Fibroblast of the conjunctiva (primary cell): Measurements from ENCODE around the gene C7orf57.
"Not testable (repeated sequence)": the region's sequence is repeated elsewhere in the genome, so short reads cannot be mapped to it uniquely, and the experiment has no call there.

ENCODE experiments used
- DNase-seq: peaks from one replicate; pipeline ENCODE4 v3.0.0-alpha.2; 2010; ENCODE audit warnings: low read depth

Gene C7orf57

DNA sequence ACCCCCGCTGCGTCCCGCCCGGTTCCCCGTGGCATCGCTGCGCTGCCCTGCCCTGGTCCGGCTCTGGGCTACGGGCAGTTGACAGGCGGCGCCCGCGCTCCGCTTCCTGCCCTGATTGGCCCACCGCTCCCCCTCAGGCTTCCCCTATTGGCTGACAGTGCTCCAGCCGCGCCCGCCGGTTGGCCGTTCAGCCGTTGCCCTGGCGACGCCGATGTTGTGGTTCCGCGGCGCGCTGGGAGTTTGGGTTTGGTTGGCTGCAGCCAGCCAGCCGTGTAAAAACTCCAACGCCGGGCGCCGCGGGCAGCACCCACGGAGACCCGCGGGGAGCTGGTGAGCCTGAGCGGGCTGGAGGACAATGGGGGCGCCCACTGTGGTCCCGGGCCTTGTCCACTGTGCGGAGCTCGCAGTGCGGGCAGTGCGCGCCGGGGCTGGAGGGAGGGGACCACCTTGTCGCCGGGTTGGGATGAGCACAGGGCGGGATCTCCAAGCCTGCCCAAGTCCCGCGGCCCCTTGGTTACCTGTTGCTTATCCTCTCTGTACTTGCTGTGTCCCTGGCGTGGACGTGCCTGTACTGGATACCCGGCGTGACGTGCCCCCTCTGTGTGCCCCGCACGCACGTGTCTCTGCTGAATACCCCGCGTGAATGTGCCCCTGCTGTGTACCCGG is at the start of gene C7orf57:
TSS of gene C7orf57 (plus strand) at position 243 of the 666 bp plus-strand sequence. CDS start 766 bp downstream, outside the sequence.
- DNase-seq, result peak; percentile 46

DNA sequence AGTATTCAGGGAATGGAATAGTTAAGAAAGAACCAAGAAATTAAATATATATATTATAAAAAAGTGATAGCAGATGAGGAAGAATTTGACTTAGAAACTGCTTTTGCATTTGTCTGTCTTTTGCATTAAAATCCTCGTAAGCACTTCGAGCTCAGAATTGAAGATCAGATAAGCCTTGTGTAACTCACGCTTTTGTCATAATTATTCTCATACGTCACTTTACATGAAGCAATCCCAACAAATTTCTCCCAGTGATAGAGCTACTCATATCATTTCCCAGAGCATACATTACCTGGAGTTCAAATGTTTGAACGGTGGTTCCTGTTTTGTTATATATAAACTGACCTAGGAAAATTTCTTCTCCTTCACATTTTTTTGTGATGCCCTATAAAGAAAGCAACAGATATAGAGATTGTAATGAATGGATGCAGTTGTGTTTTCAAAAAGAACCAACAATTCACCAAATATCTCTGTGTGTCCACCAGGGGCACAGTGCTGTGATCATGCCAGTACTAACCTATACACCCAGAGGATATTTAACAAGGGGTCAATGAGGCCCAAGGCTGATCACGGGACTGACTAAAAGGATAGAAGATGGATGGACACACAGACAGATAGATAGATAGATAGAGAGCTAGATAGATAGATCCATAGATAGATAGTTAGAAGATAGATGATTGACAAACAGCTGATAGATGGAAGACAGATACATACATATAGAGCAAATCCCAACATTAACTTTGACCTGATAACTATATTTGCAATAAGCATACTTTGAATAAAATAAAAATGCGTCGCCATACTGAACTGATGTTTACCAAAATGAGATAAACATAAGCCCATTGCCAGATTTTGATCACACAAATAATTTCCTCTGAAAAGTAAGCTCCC is 46.6 kb upstream of the C7orf57 start:
- DNase-seq, result no peak

DNA sequence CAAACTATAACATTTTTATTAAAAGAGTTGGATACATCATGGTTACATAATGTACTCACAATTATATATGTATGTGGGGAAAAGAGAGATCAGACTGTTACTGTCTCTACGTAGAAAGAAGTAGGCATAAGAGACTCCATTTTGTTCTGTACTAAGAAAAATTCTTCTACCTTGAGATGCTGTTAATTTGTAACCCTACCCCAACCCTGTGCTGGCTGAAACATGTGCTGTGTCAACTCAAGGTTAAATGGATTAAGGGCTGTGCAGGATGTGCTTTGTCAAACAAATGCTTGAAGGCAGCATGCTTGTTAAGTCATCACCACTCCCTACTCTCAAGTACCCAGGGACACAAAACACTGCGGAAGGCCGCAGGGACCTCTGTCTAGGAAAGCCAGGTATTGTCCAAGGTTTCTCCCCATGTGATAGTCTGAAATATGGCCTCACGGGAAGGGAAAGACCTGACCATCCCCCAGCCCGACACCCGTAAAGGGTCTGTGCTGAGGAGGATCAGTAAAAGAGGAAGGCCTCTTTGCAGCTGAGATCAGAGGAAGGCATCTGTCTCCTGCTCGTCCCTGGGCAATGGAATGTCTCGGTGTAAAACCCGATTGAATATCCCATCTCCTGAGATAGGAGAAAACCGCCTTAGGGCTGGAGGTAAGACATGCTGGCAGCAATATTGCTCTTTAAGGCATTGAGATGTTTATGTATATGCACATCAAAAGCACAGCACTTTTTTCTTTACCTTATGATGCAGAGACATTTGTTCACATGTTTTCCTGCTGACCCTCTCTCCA is 45.5 kb upstream of the C7orf57 start:
- not testable (repeated sequence) for DNase-seq

DNA sequence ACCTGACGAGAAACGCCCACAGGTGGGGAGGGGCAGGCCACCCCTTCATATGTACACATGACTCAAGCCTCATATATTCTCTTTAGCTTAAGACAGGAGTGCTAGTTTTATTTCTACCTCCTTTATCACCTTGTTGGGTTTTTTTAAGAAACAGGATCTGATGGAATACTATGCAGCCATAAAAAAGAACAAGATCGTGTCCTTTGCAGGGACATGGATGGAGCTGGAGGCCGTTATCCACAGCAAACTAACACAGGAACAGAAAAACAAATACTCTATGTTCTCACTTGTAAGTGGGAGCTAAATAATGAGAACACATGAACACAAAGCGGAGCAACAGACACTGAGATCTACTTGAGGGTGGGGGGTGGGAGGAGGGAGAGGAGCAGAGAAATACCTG is 44.8 kb upstream of the C7orf57 start:
- DNase-seq, result no peak

DNA sequence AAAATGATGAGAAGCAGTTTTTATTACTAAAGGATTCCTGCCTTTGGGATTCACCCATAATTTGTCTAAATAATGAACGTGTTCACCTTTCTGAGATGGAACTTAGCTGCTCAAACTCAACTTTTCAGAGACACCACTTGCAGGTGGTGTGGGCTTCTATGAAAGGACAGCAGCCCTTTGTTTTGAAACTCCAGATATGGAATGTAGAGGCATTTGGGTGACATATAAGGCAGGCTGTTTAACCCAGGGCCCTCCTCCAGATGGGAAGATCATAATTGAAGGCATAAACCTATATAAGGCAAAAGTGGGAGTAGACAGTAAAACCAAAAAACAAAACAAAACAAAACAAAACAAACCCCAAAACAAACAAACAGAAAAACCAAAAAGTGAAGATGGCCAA is 44.1 kb upstream of the C7orf57 start:
- DNase-seq, result no peak

DNA sequence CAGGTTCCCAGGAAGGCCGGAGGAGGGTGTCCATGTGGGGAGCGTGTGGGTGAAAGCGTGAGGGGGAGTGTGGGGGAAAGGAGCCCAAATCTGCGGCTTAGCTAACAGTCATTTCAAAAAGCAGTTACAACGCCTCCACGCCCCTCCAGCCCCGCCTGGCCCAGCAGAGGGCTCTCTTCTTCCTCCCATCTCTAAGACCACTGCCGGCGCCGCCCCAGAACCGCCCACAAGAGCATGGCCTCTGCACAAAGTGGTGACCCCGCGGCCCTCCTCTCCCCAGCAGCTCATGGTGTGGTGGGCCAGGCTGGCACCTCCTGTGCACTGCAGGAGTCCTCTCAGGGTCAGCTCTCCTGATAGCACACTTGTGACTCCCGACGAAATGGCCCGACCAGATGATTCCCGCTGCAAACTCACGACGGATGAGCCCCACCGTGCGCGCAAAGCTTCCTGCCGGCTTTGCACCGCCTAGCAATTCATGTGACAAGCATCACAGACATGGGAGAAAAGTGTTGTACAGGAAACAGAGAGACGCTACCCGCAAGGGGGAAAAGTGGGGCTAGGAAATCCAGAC is 43.5 kb upstream of the C7orf57 start:
- peak; percentile 60 for DNase-seq

DNA sequence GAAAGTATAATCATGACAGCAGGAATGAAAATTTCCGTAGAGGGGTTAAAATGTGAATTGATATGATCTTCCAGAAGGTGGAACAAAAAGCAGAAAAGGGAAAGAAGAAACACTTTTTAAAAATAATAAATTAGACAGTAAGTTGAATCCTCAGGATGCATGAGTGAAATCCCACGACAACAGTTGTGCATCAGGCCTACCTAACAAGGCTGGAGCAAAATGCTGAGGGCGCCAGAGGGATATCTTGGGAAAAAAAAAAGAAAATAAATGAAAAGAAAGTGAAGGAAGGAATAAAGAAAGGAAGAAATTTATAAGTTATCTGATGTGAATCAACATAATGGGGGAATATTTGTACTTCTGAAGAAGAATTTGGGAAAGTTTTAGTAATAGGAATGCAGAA is 42.9 kb upstream of the C7orf57 start:
- no peak for DNase-seq

DNA sequence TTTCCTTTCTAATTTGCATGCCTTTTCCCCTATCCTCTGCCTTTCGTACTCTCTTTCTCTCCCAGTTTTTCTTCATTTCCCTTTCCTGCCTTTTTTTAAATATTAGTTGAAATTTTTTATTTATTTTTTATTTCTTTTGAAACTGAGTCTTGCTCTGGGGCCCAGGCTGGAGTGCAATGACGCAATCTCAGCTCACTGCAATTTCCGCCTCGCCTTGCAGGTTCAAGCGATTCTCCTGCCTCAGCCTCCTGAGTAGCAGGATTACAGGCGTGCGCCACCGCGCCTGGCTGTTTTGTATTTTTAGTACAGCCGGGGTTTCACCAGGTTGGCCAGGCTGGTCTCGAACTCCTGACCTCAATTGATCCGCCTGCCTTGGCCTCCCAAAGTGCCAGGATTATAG is 35.9 kb upstream of the C7orf57 start:
- no peak for DNase-seq

DNA sequence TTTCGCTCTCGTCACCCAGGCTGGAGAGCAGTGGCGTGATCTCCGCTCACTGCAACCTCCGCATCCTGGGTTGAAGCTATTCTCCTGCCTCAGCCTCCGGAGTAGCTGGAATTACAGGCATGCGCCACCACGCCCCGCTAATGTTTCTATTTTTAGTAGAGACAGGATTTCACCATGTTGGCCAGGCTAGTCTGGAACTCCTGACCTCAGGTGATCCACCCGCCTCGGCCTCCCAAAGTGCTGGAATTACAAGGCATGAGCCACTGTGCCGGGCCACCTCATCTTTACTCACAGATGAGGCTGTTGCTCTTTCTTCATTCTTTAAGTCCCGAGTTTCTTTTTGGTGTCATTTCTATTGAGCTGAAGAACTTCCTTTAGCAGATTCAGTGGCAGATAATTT is 35.2 kb upstream of the C7orf57 start:
- not testable (repeated sequence) for DNase-seq

DNA sequence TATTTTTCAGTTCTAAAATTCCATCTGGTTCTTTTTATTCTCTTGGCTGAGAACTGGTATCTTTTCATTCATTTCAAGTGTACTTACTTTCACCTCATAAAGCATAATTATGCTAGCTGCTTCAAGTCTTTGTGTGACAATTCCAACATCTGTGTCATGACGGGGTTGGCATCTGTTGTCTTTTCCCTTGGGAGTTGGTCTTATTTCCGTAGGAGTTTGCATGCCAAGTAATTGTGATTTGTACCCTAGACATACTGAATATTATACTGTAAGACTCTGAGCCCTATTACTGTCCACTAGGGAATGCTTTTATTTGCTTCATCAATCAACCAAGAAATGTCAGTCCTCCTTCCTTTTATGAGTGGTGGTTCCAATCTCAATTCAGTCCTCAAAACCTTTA is 31.3 kb upstream of the C7orf57 start:
- no peak for DNase-seq

DNA sequence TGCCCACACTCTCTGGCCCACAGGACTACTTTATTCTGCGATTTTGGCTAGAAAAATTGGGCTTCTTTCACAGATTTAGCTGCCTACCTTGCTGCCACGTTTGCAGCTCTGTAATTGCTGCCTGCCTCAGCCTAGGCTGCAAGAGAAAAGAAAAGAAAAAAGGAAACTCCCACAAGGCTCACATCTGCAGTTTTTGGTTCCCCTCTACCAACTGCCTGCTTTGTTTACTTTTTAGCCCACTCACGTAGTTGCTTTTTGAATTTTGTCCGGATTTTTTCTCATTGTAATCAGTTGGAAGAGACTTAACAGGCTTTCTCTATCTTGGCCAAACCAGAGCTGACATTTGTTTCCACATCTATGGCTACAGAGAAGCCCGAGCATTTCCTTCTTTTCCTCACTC is 30.7 kb upstream of the C7orf57 start:
- DNase-seq, result no peak

DNA sequence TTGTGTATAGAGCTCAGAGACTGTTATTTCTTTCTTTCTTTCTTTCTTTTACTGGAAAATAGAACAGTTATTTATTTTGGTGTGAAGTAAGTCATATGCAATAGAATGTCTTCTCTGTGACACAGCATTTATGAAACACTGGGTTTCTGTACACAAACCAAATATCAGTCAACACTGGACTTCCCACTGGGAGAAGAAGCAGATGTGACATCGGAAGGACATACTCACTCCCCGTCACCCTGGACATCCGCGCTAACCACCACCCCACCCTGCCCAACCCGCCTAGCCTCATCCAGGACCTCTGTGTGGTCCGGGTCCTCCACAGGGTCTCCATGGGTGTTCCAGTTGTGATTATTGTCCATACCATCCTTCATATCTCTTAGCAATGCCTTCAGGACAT is 28.5 kb upstream of the C7orf57 start:
- DNase-seq, result no peak

DNA sequence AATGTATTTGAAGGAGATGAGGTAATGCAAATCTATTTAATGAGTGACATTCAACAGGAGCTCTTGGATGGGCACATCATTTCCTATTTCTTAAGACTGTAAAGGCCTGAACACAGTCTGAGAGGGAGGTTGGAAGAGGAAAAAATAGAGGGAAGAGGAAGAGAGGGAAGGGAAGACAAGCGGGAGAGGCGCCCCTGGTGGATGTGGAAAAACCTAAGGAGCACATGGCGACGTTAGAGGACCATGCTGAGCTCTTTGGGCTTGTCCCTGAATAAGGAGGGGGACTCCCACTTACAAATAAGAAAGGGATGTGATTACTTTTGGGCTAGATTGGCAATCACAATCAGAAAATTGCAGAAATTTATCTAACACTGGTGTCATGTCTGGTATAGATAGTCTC is 26.1 kb upstream of the C7orf57 start:
- DNase-seq, result no peak

DNA sequence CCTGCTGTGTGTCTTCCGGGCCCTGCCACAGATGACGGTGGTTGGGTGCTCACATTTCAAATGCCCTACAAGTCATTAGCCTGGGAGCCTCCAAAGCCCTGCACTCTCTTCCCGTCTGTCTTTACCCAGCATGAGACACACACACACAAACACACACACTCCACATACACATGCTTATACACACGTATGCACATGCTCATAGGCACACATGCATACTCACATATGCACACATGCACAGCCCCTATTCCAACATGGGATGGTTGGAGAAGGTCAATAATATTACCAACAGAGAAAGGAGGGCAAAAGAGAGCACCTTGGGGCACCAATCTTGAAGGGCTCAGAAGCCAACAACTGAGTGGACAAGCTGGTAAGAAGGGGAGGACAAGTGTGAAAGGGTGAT is 25.4 kb upstream of the C7orf57 start:
- no peak for DNase-seq

DNA sequence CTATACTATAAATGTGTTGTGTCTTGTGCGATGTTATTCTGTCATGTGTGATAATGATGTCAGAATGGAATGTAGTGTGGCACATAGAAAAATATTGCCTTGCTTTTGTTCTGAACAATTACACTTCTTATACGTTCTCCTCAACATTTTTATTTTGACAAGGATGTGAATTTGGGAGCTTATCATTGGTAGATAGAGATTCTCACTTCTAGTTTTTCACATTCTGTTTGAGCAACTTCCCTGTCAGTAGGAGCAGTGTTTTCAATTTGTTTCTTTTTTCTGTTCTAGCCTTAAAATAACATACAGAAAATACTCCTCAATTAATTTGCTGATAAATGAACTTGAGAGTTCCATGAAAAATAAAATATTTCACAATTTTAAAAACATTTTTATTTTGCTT is 24.0 kb upstream of the C7orf57 start:
- DNase-seq, result no peak

DNA sequence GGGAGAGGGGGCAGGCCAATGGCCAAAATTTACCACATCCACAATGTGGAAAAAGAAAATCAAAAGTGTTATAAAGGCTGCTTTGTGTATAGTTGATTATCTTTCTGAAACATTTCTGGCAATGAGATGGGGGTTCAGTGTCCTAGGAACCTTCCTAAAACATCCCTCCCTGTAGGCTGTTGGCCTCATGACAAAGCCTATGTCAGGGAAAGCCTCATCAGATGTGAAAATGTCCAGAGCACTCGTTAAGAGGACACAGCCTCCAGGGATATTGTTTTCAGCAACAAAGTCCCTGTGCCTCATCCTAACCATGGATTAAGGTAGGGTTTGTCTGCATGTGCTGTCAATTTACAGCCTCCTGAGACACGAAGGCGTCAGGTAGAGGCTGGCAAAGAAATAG is 23.4 kb upstream of the C7orf57 start:
- no peak for DNase-seq

DNA sequence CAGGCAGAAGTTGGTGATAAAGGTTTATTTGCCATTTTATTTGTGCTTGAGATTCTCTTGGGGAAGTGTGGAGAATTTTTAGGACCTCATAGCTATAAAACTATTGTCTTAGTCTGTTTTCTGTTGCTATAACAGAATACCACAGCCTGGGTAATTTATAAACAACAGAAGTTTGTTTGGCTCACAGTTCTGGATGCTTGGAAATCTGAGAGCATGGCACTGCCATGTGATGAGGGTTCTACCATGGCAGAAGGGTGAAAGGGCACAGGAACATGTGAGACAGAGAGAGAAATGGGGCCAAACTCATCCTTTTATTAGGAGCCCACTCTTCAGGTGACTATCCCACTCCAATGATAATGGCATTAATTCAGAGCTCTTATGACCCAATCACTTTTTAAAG is 18.7 kb upstream of the C7orf57 start:
- no peak for DNase-seq

DNA sequence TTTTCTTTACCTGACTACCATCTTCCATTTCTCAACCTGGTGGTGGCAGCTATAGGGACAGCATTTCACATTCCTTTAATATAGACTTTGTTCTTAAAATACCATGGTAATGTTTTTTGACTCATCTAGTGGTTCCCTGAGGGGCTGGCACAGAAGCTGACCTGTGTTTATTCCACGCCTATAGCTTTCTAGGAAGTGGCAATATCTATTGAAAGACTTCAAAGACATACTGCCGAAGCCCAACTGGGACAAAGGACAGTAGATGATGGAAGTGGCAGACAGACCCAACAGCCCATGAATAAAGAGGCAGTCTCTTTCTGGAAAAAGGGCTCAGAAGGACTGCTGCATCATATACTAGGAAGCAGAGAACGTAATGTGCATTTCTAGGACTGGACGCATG is 17.7 kb upstream of the C7orf57 start:
- DNase-seq, result no peak

DNA sequence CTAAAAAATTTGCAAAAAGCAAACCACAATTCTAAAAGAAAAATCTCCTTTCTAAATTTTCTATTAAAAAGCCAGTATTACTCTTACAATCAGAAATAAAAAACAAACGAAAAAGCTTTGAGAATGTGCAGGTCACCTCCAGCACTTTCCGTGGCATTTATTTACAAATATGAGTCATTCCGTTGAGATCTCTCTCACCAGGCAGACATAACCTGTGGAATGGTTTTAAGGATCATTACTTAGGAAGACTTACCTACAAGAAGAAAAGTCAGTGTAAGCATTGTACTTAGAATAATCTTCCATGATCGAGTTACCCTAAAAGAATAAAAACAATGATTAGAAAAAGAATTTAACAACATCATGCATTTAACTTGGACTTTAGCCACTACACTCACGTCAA is 9.7 kb upstream of the C7orf57 start:
- DNase-seq, result no peak

DNA sequence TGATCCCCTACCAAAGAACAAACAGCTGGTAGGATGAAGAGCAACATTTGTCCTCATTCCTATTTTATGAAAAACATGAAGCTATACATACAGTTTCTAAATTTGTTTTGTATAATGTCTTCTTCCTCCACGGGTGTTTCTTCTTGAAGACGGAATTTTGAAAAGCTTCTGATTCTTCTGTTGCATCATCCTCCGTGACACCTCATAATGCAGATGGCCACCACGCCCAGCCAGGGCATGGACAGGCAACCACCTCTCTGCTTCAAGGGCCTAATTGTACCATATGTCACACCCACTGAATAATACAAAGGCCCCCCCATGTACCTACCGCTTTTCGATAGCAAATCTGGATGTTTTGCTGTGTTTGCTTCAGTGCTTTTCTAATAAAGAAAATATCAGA is 6.4 kb upstream of the C7orf57 start, which contains the start of gene SUN3:
TSS of gene SUN3 (minus strand) at position 170 of the 400 bp plus-strand sequence. CDS start at position 1, 169 bp downstream.
- no peak for DNase-seq

DNA sequence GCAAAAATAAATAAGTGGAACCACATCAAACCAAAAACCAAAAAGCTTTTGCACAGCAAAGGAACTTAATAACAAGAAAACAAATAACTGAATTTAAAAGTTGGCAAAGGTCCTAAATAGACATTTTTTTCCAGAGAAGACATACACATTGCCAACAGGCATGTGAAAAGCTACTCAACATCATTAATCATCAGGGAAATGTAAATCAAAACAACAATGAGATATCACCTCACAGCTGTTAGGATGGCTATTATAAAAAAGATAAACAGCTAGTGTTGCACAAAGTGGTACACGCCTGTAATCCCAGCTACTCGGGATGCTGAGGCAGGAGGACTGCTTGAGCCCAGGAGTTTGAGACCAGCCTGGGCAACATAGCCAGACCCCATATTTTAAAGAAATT is 4.2 kb upstream of the C7orf57 start:
- no peak for DNase-seq

DNA sequence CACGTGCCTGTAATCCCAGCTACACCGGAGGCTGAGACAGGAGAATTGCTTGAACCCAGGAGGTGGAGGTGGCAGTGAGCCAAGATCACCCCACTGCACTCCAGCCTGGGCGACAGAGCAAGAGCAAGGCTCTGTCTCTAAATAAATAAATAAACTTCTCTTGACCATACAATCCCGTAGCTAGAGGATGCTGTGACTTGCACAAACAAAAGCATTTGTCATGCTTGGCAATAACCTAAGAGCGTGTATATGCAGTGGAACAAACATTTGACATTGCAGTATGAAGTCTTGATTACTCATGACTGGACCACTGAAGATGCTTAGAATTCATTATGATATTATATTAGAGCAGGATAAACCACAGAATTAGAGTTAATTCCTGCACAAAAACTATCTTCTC is 1.4 kb upstream of the C7orf57 start:
- DNase-seq, result no peak
